A549 (cell line): ENCODE measurements around the gene TYRP1.

Source experiments
- FOSL2 ChIP-seq, 2 experiments: fragments of 450-650 bp in 1 of 2; fragments of >200 bp in 1 of 2; sonication (Bioruptor Twin) in 1 of 2; formaldehyde crosslinking; IDR thresholded peaks; 2 replicates each; pipeline versions ENCODE4 v1.5.0 to v1.6.1; 2016 to 2020; ENCODE audit warnings: mild to moderate bottlenecking in 1 of 2, moderate library complexity in 1 of 2
- MAZ ChIP-seq: fragments of 150-350 bp; IDR thresholded peaks from 2 replicates; pipeline ENCODE4 v1.6.1; 2014; ENCODE audit warnings: antibody characterized with exemption, low read depth, low read length, borderline replicate concordance
- POLR2A ChIP-seq: IDR thresholded peaks from 2 replicates; pipeline ENCODE4 v1.6.1; 2012; ENCODE audit warnings: mild to moderate bottlenecking, low read length
- RFX5 ChIP-seq: fragments of 450-650 bp; IDR thresholded peaks from 2 replicates; pipeline ENCODE4 v1.7.1; 2014; ENCODE audit warnings: antibody characterized with exemption, mild to moderate bottlenecking, moderate library complexity
- TF ChIP-seq, protein P1 (sequence below): fragments of >200 bp; sonication (Bioruptor Twin); formaldehyde crosslinking; IDR thresholded peaks from 3 replicates; pipeline ENCODE4 v1.5.1; 2016

DNA sequence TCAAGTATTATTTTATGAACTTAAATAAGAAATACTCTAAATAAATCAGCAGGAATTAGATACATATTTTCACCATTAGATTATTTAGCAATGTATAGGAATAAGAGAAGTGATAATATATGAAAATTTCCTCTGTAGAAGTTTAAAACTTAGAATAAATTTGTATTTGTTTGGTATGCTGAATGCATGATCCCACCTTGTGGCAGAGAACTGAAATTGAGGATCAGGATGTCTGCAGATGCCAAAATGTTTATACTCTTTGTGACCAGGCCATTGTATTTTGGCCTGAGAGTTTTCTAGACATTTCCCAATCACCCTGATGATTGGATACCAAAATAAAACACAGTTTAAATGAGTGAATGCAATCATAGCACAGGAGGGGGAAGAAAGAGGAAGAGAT is 6.3 kb downstream of the TYRP1 start:
- TF ChIP-seq MAZ (no peak), POLR2A (no peak), FOSL2 (IDR thresholded peaks at IDR 0.05) (no peak), FOSL2 (CRISPR knock-in tag; IDR thresholded peaks at IDR 0.05) (no peak), RFX5 (no peak)
- TF ChIP-seq, protein P1, sequence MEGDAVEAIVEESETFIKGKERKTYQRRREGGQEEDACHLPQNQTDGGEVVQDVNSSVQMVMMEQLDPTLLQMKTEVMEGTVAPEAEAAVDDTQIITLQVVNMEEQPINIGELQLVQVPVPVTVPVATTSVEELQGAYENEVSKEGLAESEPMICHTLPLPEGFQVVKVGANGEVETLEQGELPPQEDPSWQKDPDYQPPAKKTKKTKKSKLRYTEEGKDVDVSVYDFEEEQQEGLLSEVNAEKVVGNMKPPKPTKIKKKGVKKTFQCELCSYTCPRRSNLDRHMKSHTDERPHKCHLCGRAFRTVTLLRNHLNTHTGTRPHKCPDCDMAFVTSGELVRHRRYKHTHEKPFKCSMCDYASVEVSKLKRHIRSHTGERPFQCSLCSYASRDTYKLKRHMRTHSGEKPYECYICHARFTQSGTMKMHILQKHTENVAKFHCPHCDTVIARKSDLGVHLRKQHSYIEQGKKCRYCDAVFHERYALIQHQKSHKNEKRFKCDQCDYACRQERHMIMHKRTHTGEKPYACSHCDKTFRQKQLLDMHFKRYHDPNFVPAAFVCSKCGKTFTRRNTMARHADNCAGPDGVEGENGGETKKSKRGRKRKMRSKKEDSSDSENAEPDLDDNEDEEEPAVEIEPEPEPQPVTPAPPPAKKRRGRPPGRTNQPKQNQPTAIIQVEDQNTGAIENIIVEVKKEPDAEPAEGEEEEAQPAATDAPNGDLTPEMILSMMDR, result no peak
